Fibroblast of lung (primary cell): ENCODE results near the gene RPUSD2. TPM values are rescaled to one million over a fixed set of nuclear protein-coding genes. Genes with fewer than 3 reads are reported as not detected.
A peak's percentile ranks its signal among the peaks of the same experiment; 100 is the strongest.

ENCODE experiments used
- DNase-seq, 2 donors: peaks; one replicate each; pipeline versions ENCODE4 v3.0.0 to v3.0.0-alpha.2; 2010; ENCODE audit warnings: low read depth in 2 of 2
- H2AFZ ChIP-seq: 2 replicates; pipeline ENCODE4 v1.5.1; 2012; ENCODE audit warnings: low read length, control low read depth, inconsistent platforms
- H3K27ac ChIP-seq: 2 replicates; pipeline ENCODE4 v1.5.1; 2011; ENCODE audit warnings: low read length, control low read depth; ENCODE audit not compliant: insufficient read depth
- H3K27me3 ChIP-seq: 2 replicates; pipeline ENCODE4 v1.5.1; 2011; ENCODE audit warnings: mild to moderate bottlenecking, low read length; ENCODE audit not compliant: control insufficient read depth, insufficient read depth
- H3K36me3 ChIP-seq: 2 replicates; pipeline ENCODE4 v1.5.1; 2011; ENCODE audit warnings: low read length; ENCODE audit not compliant: control insufficient read depth, insufficient read depth
- H3K4me1 ChIP-seq: 2 replicates; pipeline ENCODE4 v1.5.1; 2011; ENCODE audit warnings: low read length; ENCODE audit not compliant: control insufficient read depth, insufficient read depth; ENCODE audit errors: extremely low read depth
- H3K4me2 ChIP-seq: 2 replicates; pipeline ENCODE4 v1.5.1; 2011; ENCODE audit warnings: low read length, control low read depth; ENCODE audit not compliant: insufficient read depth; ENCODE audit errors: extremely low read depth
- H3K4me3 ChIP-seq, 4 experiments: fragments of 200-600 bp in 1 of 4; sonication (generic) in 1 of 4; replicated peaks in 1 of 4; 2 replicates each; pipeline ENCODE4 v1.5.1; 2011 to 2016; ENCODE audit warnings: low read length in 4 of 4, low read depth in 3 of 4, mild to moderate bottlenecking in 3 of 4, control low read depth in 2 of 4, inconsistent platforms in 1 of 4, mixed read lengths in 1 of 4; ENCODE audit not compliant: insufficient read depth in 1 of 4; ENCODE audit errors: control extremely low read depth in 1 of 4
- H3K79me2 ChIP-seq: 2 replicates; pipeline ENCODE4 v1.5.1; 2012; ENCODE audit warnings: mild to moderate bottlenecking, low read length, inconsistent platforms; ENCODE audit not compliant: control insufficient read depth, insufficient read depth
- H3K9ac ChIP-seq: 2 replicates; pipeline ENCODE4 v1.5.1; 2011; ENCODE audit warnings: mild to moderate bottlenecking, low read length, control low read depth; ENCODE audit not compliant: insufficient read depth
- H3K9me3 ChIP-seq: 2 replicates; pipeline ENCODE4 v1.5.1; 2012; ENCODE audit warnings: low read depth, low read length; ENCODE audit not compliant: control insufficient read depth, insufficient read depth
- H4K20me1 ChIP-seq: 2 replicates; pipeline ENCODE4 v1.5.1; 2011; ENCODE audit warnings: low read length; ENCODE audit not compliant: control insufficient read depth, insufficient read depth; ENCODE audit errors: extremely low read depth
- CTCF ChIP-seq, 2 donors: IDR thresholded peaks in 1 of 2; conservative IDR thresholded peaks in 1 of 2; 1 replicate in 1 of 2; 2 replicates in 1 of 2; pipeline ENCODE4 v1.5.1; 2011 to 2012; ENCODE audit warnings: low read length in 2 of 2, control low read depth in 1 of 2, inconsistent platforms in 1 of 2, low read depth in 1 of 2, mild to moderate bottlenecking in 1 of 2
- EZH2 ChIP-seq: IDR thresholded peaks from 2 replicates; pipeline ENCODE4 v1.5.1; 2012; ENCODE audit warnings: low read length, control low read depth, mild to moderate bottlenecking; ENCODE audit errors: missing control alignments
- polyA plus RNA-seq, 2 donors: library from polyadenylated mRNA; depleted of rRNA in 1 of 2; stranded (reverse) in 1 of 2; unstranded in 1 of 2; fragments of >200 nt; gene quantifications; 2 replicates each; pipeline ENCODE4 v1.2.1, GENCODE V29; 2011 to 2012; ENCODE audit warnings: missing spikeins in 1 of 2
- total RNA-seq: library from RNA; depleted of rRNA; stranded (reverse); fragments of >200 nt; gene quantifications from 2 replicates; pipeline ENCODE4 v1.2.1, GENCODE V29; 2014

The RPUSD2 gene
- total and polyA plus RNA-seq, 2 donors (not counting 1 experiment from before 2014, with no cell fraction given) = 4.9 to 11.6 TPM

GRCh38 chr15:40595219-40595618 lies 26.1 kb downstream of the RPUSD2 start:
- Histone ChIP-seq H3K4me2 (peak overlapping the region; percentile 91), H2AFZ (peak overlapping the region; percentile 86), H3K4me3 (peak overlapping the region; percentile 74 to 99 (median 92)), H3K9ac (no peak overlapping the region), H4K20me1 (no peaks in the 10 kb centered on the region), H3K9me3 (no peaks in the 10 kb centered on the region), H3K79me2 (peaks cover 51% of the 10 kb centered on the region), H3K4me1 (no peaks in the 10 kb centered on the region), H3K27ac (no peak overlapping the region), H3K27me3 (no peaks in the 10 kb centered on the region), H3K36me3 (no peaks in the 10 kb centered on the region)
- TF ChIP-seq CTCF (conservative IDR thresholded peaks at IDR 0.05 in 1 of 2, IDR thresholded peaks at IDR 0.05 in 1 of 2; ENCODE audit: low read depth in 1 of 2, low read length in 2 of 2) = no peak
- TF ChIP-seq EZH2 = no peak
- DNase-seq = no peak

GRCh38 chr15:40595773-40596172 lies 26.7 kb downstream of the RPUSD2 start:
- TF ChIP-seq EZH2 (no peak), CTCF (conservative IDR thresholded peaks at IDR 0.05 in 1 of 2, IDR thresholded peaks at IDR 0.05 in 1 of 2; ENCODE audit: low read depth in 1 of 2, low read length in 2 of 2) (no peak)
- Histone ChIP-seq H3K27ac (no peak overlapping the region), H3K9ac (no peak overlapping the region), H3K79me2 (peaks cover 56% of the 10 kb centered on the region), H4K20me1 (no peaks in the 10 kb centered on the region), H3K4me2 (peak overlapping the region; percentile 91), H2AFZ (peak overlapping the region; percentile 42), H3K4me3 (peak overlapping the region; percentile 21 to 99 (median 86)), H3K27me3 (no peaks in the 10 kb centered on the region), H3K36me3 (no peaks in the 10 kb centered on the region), H3K4me1 (no peaks in the 10 kb centered on the region), H3K9me3 (no peaks in the 10 kb centered on the region)
- DNase-seq = no peak

- peak overlapping the region; percentile 16 for H2AFZ ChIP-seq
- H3K4me3 ChIP-seq = no peak overlapping the region
- no peaks in the 10 kb centered on the region for H3K9me3 ChIP-seq
- peaks cover 61% of the 10 kb centered on the region for H3K79me2 ChIP-seq
- TF ChIP-seq CTCF (conservative IDR thresholded peaks at IDR 0.05 in 1 of 2, IDR thresholded peaks at IDR 0.05 in 1 of 2; ENCODE audit: low read depth in 1 of 2, low read length in 2 of 2) (no peak), EZH2 (no peak)
- no peaks in the 10 kb centered on the region for H3K4me1 ChIP-seq
- no peak overlapping the region for H3K27ac ChIP-seq
- H4K20me1 ChIP-seq = no peaks in the 10 kb centered on the region
- no peaks in the 10 kb centered on the region for H3K27me3 ChIP-seq
- no peaks in the 10 kb centered on the region for H3K36me3 ChIP-seq
- no peak for DNase-seq
- H3K4me2 ChIP-seq = no peak overlapping the region
- no peak overlapping the region for H3K9ac ChIP-seq
Measured at GRCh38 chr15:40597024-40597423, 27.9 kb downstream of the RPUSD2 start.
